DLD1 (cell line): ENCODE data around the gene PDE4DIP.
"Not testable (repeated sequence)": the region's sequence is repeated elsewhere in the genome, so short reads cannot be mapped to it uniquely, and the experiment has no call there.

Experiments
- in situ Hi-C: cut with HindIII; loops from 2 replicates; pipeline ENCODE4 v1.10.0; 2017; ENCODE audit warnings: low sequenced_read_pairs

The PDE4DIP gene

DNA sequence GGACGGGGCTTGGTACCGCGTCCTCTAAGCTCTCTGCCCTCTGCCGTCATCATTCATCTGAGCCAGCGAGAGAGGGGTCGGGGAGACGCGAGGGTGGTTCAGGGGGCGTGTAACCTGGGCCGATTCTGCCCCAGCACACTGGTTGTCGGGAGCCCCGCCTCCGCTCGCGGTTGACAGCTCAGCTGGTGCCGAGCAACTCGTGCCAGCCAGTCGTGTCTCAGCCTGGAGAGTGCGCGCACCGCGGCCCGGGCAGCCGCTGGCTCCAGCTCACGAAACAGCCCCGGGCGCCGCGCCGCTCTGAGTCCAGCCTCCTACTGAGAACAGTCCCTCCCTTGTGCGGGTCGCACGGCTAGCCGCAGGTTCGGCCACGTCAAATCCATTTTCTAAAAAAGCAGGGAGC, at the start of gene PDE4DIP:
Gene PDE4DIP, plus strand, starts transcription at position 209 of the 400 bp plus-strand sequence. CDS start 347 bp downstream, outside the sequence.
- in situ Hi-C loops, result not testable (repeated sequence)

DNA sequence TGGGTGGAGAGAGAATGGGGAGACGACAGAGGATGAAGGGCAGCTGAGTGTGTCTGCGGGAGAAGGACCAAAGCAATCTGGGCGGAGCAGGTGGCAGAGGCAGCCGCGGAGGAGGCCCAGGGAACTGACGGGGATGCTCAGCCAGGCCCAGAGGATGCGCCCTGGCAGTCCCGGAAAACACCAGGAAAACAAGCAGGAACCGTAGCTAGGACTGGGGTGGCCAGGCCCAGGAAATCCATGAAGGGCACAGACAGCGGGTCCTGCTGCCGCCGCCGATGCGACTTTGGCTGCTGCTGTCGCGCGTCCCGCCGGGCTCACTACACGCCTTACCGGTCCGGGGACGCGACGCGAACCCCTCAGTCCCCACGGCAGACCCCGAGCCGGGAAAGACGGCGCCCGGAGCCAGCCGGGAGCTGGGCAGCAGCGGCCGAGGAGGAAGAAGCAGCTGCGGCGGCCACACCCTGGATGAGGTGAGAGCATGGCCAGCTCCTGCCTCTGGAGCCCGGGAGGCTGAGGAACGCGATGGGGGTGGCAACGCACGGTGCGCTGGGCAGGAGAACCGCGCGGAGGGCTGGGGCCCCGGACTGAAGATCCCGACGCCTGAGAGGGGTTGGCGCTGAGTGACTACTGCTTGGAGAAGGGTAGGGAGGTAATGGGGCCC, 35.8 kb upstream of the PDE4DIP start:
- in situ Hi-C loops, result not testable (repeated sequence)

- in situ Hi-C loops, result not testable (repeated sequence)
Observed at GRCh38 chr1:148808929-148809283, 35.3 kb upstream of the PDE4DIP start.

DNA sequence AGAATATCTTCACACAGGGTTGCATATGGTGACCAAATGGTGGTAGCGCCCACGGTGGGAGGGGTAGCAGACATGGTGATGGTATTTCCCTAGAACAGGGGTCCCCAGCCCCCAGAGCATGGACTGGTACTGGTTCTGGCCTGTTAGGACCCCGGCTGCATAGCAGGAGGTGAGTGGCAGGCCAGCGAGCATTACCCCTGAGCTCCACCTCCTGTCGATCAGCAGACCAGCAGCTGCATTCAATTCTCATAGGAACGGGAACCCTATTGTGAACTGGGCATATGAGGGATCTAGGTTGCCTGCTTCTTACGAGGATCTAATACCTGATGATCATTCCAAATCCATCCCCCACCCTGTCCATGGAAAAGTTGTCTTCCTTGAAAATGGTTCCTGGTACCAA, 22.0 kb upstream of the PDE4DIP start:
- in situ Hi-C loops, result not testable (repeated sequence)

DNA sequence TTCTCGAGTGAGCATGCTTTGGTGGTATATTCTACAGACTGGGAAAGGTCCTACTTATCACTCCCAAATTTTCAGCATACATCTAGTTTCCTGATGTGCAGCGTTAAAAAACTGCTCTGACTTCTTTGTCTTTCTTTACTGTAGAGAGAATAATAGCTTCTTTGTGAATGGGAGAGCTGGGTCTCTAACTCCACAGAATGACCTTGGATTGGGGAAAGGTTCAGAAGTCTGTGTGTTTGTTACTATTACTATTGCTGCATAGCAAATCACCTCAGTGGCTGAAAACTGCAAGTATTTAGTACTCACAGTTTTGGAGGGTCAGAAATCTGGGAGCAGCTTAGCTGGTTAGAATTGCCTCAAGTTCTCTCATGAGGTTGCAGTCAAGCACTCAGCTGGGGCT, 20.4 kb upstream of the PDE4DIP start:
- in situ Hi-C loops, result not testable (repeated sequence)

- in situ Hi-C loops, result not testable (repeated sequence)
Observed at GRCh38 chr1:148825029-148825428, 19.2 kb upstream of the PDE4DIP start.

- in situ Hi-C loops, result not testable (repeated sequence)
Observed at GRCh38 chr1:148828531-148828930, 15.7 kb upstream of the PDE4DIP start.

GRCh38 chr1:148828962-148829361, 15.3 kb upstream of the PDE4DIP start:
- in situ Hi-C loops, result not testable (repeated sequence)

DNA sequence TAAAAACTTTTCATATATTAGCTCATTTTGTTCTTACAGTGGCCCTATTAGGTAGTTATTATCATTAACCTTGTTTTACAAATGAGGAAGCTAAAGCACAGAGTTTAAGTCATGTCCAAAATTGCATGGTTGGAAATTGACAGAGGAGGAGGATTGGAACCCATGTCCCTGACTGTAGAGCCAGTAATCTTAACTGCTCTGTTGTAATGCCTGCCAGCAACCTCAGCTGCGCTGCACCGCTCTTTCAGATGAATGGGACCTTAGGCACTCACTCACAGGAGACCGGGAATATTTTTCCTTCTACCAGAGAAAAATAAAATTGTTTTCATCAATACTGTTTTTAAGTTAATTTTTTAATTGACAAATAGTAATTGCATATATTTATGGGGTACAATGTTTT, 14.9 kb upstream of the PDE4DIP start:
- in situ Hi-C loops, result not testable (repeated sequence)

DNA sequence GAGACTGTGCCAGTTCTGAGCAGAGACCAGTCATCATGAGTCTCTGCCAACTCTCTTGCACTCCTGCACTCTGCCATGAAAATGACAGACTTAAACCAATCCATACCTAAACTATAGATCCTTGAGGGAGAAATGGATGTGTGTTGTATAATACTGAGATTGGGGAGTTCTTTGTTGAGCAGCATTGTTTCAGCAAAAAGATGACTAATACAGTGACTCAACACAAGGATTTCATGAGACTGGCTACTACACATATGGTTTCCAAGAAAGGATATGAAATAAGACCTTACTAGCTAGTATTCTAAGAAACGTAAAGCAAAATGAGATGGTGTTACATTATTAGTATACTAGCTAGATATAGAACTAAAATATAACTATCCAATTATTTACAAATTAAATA, 3.0 kb upstream of the PDE4DIP start:
- in situ Hi-C loops, result not testable (repeated sequence)

- in situ Hi-C loops, result not testable (repeated sequence)
Observed at GRCh38 chr1:148844651-148845050, 423 bp downstream of the PDE4DIP start.

DNA sequence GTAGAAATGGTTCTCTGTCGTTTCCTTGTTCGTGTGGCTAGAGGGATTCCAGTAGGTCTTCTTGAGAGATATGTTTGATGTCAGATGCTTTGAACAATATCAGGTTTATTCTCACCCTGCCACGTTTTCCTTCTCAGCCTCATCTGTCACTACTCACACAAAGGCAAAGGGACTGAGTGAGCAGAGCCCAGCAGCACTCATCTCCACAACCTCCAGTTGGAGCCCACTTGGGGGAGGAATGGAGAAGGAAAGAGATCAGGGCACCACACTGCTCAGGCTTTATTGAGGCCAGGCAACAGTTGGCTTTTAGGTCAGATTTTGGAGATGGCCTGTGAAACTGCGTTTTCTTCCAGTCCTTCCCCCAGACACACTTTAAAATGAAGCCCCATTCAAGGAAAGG, 840 bp downstream of the PDE4DIP start:
- in situ Hi-C loops, result not testable (repeated sequence)

- in situ Hi-C loops, result not testable (repeated sequence)
Observed at GRCh38 chr1:148850347-148850746, 6.1 kb downstream of the PDE4DIP start.

GRCh38 chr1:148850840-148851239, 6.6 kb downstream of the PDE4DIP start:
- in situ Hi-C loops, result not testable (repeated sequence)

GRCh38 chr1:148851684-148852083, 7.5 kb downstream of the PDE4DIP start:
- in situ Hi-C loops, result not testable (repeated sequence)

- in situ Hi-C loops, result not testable (repeated sequence)
Observed at GRCh38 chr1:148853363-148853762, 9.1 kb downstream of the PDE4DIP start.

GRCh38 chr1:148854063-148854462, 9.8 kb downstream of the PDE4DIP start:
- in situ Hi-C loops, result not testable (repeated sequence)

- in situ Hi-C loops, result not testable (repeated sequence)
Observed at GRCh38 chr1:148855367-148855766, 11.1 kb downstream of the PDE4DIP start.

DNA sequence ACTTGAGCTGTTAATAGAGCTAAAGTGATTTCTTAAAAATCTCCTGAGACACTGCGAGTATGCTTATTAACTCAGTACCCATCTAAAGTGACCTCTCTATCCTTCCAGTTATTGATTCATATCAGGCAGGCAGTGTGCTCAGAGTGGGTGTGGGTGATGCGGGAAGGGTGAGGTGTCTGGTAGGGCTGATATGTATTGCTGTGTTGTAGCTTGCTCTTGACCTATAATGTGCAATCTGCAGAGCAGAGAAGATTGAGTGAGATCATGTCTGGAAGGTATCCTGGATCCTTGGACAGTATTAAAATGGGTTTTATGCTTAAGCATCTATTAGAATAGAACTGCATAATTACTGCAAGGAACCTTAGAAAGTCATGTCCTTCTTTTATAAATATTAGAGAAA, 15.8 kb downstream of the PDE4DIP start:
- in situ Hi-C loops, result not testable (repeated sequence)

GRCh38 chr1:148860579-148861259, 16.5 kb downstream of the PDE4DIP start:
- in situ Hi-C loops, result not testable (repeated sequence)

DNA sequence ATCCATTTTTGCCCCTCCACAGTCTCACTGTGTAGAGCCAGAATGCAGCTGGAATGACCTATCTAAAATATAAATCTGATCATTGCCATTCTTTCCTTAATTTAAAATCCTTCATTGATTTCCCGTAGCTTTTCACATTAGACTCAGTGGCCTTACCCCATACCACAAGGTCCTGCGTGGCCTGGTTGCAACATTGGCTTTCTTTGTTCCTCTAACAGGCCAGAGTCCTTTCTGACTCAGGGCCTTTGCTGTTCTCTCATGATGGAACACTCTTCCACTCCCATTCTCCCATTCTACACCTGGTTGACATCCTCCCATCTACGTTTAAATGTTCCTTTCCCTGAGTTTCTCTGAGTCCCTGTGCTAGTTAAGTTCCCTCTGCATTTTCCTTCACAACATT, 18.4 kb downstream of the PDE4DIP start:
- in situ Hi-C loops, result not testable (repeated sequence)

- in situ Hi-C loops, result not testable (repeated sequence)
Observed at GRCh38 chr1:148868924-148869633, 24.9 kb downstream of the PDE4DIP start.
